HEK293 (cell line): ENCODE measurements around the gene CRTAC1.

Experiments
- CTCF ChIP-seq: fragments of 450-650 bp; formaldehyde crosslinking; IDR thresholded peaks from 2 replicates; pipeline ENCODE4 v1.5.1; 2016; ENCODE audit warnings: missing biosample characterization, missing genetic modification characterization
- PRDM10 ChIP-seq: fragments of 450-650 bp; formaldehyde crosslinking; IDR thresholded peaks from 2 replicates; pipeline ENCODE4 v1.5.1; 2016; ENCODE audit warnings: missing biosample characterization, missing genetic modification characterization
- PRDM2 ChIP-seq: fragments of 450-650 bp; formaldehyde crosslinking; IDR thresholded peaks from 2 replicates; pipeline ENCODE4 v1.5.1; 2016; ENCODE audit warnings: missing biosample characterization, missing genetic modification characterization, borderline replicate concordance
- SCRT2 ChIP-seq: fragments of 450-650 bp; formaldehyde crosslinking; IDR thresholded peaks from 2 replicates; pipeline ENCODE4 v1.5.1; 2016; ENCODE audit warnings: missing biosample characterization, missing genetic modification characterization
- SP7 ChIP-seq: fragments of 450-650 bp; formaldehyde crosslinking; IDR thresholded peaks from 2 replicates; pipeline ENCODE4 v1.5.1; 2016; ENCODE audit warnings: missing biosample characterization, missing genetic modification characterization
- ZBTB10 ChIP-seq: fragments of 450-650 bp; formaldehyde crosslinking; IDR thresholded peaks from 2 replicates; pipeline ENCODE4 v1.5.1; 2016; ENCODE audit warnings: missing biosample characterization, missing genetic modification characterization
- ZBTB17 ChIP-seq: fragments of 450-650 bp; formaldehyde crosslinking; IDR thresholded peaks from 2 replicates; pipeline ENCODE4 v1.5.1; 2016; ENCODE audit warnings: missing biosample characterization, missing genetic modification characterization
- ZFP69B ChIP-seq: fragments of 450-650 bp; formaldehyde crosslinking; IDR thresholded peaks from 2 replicates; pipeline ENCODE4 v1.5.1; 2016; ENCODE audit warnings: missing biosample characterization, missing genetic modification characterization
- ZNF10 ChIP-seq: fragments of 450-650 bp; formaldehyde crosslinking; IDR thresholded peaks from 2 replicates; pipeline ENCODE4 v1.5.1; 2017; ENCODE audit warnings: missing biosample characterization, missing genetic modification characterization
- ZNF140 ChIP-seq: fragments of 450-650 bp; formaldehyde crosslinking; IDR thresholded peaks from 2 replicates; pipeline ENCODE4 v1.5.1; 2016; ENCODE audit warnings: missing biosample characterization, missing genetic modification characterization
- ZNF211 ChIP-seq: fragments of 450-650 bp; formaldehyde crosslinking; IDR thresholded peaks from 2 replicates; pipeline ENCODE4 v1.5.1; 2016; ENCODE audit warnings: low read depth, missing biosample characterization, missing genetic modification characterization
- ZNF311 ChIP-seq: fragments of 450-650 bp; formaldehyde crosslinking; IDR thresholded peaks from 2 replicates; pipeline ENCODE4 v1.5.1; 2017; ENCODE audit warnings: missing biosample characterization, missing genetic modification characterization, borderline replicate concordance
- ZNF366 ChIP-seq: fragments of 450-650 bp; formaldehyde crosslinking; conservative IDR thresholded peaks from 2 replicates; pipeline ENCODE4 v1.5.1; 2016; ENCODE audit warnings: missing biosample characterization, missing genetic modification characterization
- ZNF398 ChIP-seq: fragments of 450-650 bp; formaldehyde crosslinking; IDR thresholded peaks from 2 replicates; pipeline ENCODE4 v1.5.1; 2017; ENCODE audit warnings: missing biosample characterization, missing genetic modification characterization
- ZNF561 ChIP-seq: fragments of 450-650 bp; IDR thresholded peaks from 2 replicates; pipeline ENCODE4 v1.5.1; 2018; ENCODE audit warnings: missing biosample characterization, missing genetic modification characterization, borderline replicate concordance
- ZNF610 ChIP-seq: fragments of 450-650 bp; formaldehyde crosslinking; IDR thresholded peaks from 2 replicates; pipeline ENCODE4 v1.5.1; 2016; ENCODE audit warnings: missing biosample characterization, missing genetic modification characterization, borderline replicate concordance
- ZNF623 ChIP-seq: fragments of 450-650 bp; formaldehyde crosslinking; IDR thresholded peaks from 2 replicates; pipeline ENCODE4 v1.5.1; 2016; ENCODE audit warnings: missing biosample characterization, missing genetic modification characterization
- ZNF654 ChIP-seq: fragments of 450-650 bp; formaldehyde crosslinking; IDR thresholded peaks from 2 replicates; pipeline ENCODE4 v1.5.1; 2016; ENCODE audit warnings: low read depth, missing biosample characterization, missing genetic modification characterization
- ZNF660 ChIP-seq: fragments of 450-650 bp; IDR thresholded peaks from 2 replicates; pipeline ENCODE4 v1.5.1; 2018; ENCODE audit warnings: missing biosample characterization, mild to moderate bottlenecking, missing genetic modification characterization
- ZNF837 ChIP-seq: fragments of 450-650 bp; formaldehyde crosslinking; IDR thresholded peaks from 2 replicates; pipeline ENCODE4 v1.5.1; 2016; ENCODE audit warnings: missing biosample characterization, missing genetic modification characterization
- ZSCAN18 ChIP-seq: fragments of 450-650 bp; formaldehyde crosslinking; IDR thresholded peaks from 2 replicates; pipeline ENCODE4 v1.5.1; 2016; ENCODE audit warnings: missing biosample characterization, missing genetic modification characterization
- ZSCAN23 ChIP-seq: fragments of 450-650 bp; formaldehyde crosslinking; IDR thresholded peaks from 2 replicates; pipeline ENCODE4 v1.5.1; 2016; ENCODE audit warnings: missing biosample characterization, missing genetic modification characterization

Gene CRTAC1

GRCh38 chr10:98045785-98046389 lies 15.5 kb upstream of the CRTAC1 start (continued):
- TF ChIP-seq PRDM2 (tag by site-specific recombination): no peak
- no peak for TF ChIP-seq ZNF837
- no peak for TF ChIP-seq ZSCAN18 (tag by site-specific recombination)
- no peak for TF ChIP-seq SCRT2 (tag by site-specific recombination)
- no peak for TF ChIP-seq ZNF561 (tag by site-specific recombination)
- TF ChIP-seq ZBTB17: peak; percentile 50
- TF ChIP-seq ZNF610 (tag by site-specific recombination): no peak
- TF ChIP-seq ZNF366: no peak
- TF ChIP-seq ZNF654: peak; percentile 63
- TF ChIP-seq ZNF398 (tag by site-specific recombination): no peak
- TF ChIP-seq PRDM10 (tag by site-specific recombination): peak; percentile 89
- no peak for TF ChIP-seq ZNF660
- no peak for TF ChIP-seq ZFP69B
- TF ChIP-seq ZNF311 (tag by site-specific recombination): no peak
- no peak for TF ChIP-seq ZSCAN23 (tag by site-specific recombination)
- TF ChIP-seq ZNF140 (tag by site-specific recombination): no peak
- 0 out of 2 replicates have a peak, but pooled peaks have one; percentile 47 for TF ChIP-seq CTCF (tag by site-specific recombination)
- no peak for TF ChIP-seq ZNF623
- TF ChIP-seq SP7 (tag by site-specific recombination): no peak
- TF ChIP-seq ZBTB10: no peak
- TF ChIP-seq ZNF211 (tag by site-specific recombination): no peak
- TF ChIP-seq ZNF10 (tag by site-specific recombination): no peak
